Measurements from ENCODE around the gene STK38.

STK38 gene

DNA sequence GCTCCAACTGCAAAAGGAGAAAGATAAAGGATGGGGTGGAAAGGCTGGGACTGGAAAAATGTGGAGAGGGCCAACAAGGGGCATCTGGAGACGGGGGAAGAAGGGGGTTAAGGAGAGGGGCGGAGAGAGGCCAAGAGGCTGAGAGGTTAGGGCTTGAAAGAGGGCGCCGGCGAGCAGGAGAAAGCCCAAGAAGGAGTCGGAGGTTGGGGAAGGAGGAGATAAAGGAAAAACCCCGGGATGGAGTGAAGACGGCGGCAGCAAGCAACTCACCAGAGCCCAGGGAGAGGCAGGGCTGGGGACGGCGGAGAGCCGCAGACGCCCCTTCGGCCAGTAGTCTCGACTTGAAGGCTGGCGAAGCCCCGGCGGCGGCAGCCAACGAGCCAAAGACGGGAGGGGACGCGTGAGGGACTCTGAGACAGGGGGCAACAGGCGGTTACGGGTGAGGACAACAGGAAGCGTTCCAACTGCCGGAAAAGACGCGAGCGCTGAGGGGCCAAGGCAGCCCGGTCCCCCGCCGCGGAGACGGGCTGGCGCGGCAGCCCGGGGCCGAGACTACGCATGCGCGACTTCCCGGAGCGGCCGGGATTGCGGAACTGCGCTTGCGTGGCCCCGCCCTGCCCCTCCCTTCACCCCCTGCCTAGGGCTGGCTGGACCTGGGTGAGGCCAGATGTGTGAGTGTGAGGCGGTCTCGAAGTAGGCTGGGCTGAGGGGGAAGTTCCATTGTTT lies at the start of gene STK38:
TSS of gene STK38 (minus strand) at position 560 of the 726 bp plus-strand sequence. CDS start 7,277 bp downstream, outside the sequence.
- DNase-seq (ENCODE audit: extremely low read depth, low read depth) = peak; percentile 76
- TF ChIP-seq, protein P1, sequence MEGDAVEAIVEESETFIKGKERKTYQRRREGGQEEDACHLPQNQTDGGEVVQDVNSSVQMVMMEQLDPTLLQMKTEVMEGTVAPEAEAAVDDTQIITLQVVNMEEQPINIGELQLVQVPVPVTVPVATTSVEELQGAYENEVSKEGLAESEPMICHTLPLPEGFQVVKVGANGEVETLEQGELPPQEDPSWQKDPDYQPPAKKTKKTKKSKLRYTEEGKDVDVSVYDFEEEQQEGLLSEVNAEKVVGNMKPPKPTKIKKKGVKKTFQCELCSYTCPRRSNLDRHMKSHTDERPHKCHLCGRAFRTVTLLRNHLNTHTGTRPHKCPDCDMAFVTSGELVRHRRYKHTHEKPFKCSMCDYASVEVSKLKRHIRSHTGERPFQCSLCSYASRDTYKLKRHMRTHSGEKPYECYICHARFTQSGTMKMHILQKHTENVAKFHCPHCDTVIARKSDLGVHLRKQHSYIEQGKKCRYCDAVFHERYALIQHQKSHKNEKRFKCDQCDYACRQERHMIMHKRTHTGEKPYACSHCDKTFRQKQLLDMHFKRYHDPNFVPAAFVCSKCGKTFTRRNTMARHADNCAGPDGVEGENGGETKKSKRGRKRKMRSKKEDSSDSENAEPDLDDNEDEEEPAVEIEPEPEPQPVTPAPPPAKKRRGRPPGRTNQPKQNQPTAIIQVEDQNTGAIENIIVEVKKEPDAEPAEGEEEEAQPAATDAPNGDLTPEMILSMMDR (IDR thresholded peaks at IDR 0.05; ENCODE audit: low read depth, low read length, missing control alignments) = no peak
- H3K4me3 ChIP-seq (replicated peaks; ENCODE audit: low read depth, low read length) = peak within 1 kb of the TSS; percentile 93

DNA sequence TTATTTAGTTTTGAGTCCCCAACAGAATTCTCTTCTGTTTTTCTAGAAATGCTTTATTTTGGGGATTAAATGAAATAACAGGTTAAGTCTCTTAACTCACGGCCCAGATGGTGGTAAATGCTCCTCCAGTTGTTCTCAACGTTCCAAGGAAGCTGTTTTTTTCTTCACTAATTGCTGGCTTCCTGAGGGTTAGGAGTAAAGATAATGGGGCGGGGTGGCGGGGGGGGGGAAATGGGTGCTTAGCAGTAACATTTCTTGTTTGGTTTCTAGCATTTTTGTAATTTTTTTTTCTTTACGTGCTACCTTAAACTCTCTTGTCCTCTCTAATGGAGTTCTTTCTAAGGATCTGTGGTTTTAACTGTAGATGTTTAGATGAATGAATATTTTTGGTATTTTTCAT lies 49.1 kb upstream of the STK38 start:
- no peak for DNase-seq (ENCODE audit: extremely low read depth, low read depth)
- H3K4me3 ChIP-seq (replicated peaks; ENCODE audit: low read depth, low read length) = peak overlapping the region; percentile 75
- TF ChIP-seq, protein P1 (IDR thresholded peaks at IDR 0.05; ENCODE audit: low read depth, low read length, missing control alignments) = no peak

DNA sequence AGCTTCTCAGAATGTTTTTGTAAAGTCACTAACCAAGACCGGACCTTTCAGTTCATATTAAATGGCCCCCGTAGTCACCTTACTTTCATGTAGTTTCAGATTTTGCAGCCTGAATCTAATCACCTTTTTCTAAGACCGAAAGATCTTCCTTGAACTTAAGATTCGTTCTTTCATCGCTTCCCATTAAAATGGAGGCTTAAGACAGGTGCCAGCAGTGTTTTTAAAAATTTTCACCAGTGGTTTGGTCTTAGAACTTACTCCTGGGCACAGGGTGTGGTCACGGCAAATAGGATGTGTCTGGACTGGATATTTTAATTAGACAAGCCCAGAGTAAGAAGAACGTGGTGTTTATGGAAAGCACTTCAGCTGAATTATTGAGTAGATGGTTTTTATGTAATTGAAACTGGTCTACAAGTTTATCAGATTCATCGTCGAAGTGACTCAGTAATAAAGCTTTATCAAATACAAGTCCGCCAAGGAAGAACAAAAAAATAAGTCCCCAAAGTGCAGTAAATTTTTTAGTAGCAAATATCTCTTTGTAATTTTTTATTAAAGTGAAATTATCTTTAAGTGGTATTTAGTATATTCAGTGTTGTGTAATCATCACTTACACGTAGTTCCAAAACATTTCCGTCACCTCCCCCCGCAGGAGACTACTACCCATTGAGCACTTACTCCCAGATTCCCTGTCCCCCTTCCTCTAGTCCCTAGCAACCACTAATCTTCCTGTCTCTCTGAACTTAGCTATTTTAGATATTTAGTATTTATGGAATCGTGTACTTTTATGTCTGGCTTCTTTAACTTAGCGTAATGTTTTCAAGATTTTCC lies 47.8 kb upstream of the STK38 start:
- TF ChIP-seq, protein P1 (IDR thresholded peaks at IDR 0.05; ENCODE audit: low read depth, low read length, missing control alignments) = no peak
- DNase-seq (ENCODE audit: extremely low read depth, low read depth) = no peak
- H3K4me3 ChIP-seq (replicated peaks; ENCODE audit: low read depth, low read length) = peak overlapping the region; percentile 75

DNA sequence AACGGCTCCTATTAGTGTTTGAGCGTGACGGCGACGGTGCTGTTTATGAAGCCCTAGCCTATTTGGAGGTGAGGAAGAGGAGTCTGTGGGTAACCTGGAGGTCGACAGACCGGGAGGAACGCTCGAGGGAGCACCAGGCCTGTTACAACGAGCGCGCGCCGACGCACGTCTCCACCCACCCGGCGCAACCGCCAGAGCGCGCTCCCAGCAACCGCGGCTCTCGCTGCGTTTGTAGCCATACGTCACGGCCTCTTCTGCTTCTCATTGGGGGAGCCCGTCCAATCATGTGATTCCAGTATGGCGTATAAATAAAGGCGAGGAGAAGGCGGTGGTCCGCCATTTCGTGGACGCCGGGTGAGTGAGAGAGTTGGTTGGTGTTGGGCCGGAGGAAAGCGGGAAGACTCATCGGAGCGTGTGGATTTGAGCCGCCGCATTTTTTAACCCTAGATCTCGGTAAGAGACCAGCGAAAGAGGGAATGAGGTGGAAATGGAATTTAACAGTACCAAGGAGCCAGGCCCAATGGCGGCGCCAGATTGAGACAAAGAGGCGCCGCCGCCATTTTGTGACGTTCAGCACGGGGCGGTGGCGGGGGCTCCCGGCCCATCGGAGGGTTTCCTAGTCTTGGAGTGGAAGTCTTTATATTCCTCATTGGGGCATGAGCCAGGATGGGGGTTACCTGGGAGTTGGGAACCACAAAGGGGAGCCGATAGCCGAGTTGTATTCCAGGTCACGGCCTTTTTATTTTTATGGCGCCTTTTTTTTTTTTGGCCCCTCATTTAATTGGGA lies 46.9 kb upstream of the STK38 start, which contains the start of gene SRSF3:
TSS of gene SRSF3 (plus strand) at position 334 of the 787 bp plus-strand sequence. CDS start 2,401 bp downstream, outside the sequence.
- DNase-seq (ENCODE audit: extremely low read depth, low read depth) = peak; percentile 94
- peak within 1 kb of the TSS; percentile 75 for H3K4me3 ChIP-seq (replicated peaks; ENCODE audit: low read depth, low read length)
- TF ChIP-seq, protein P1 (IDR thresholded peaks at IDR 0.05; ENCODE audit: low read depth, low read length, missing control alignments) = no peak

DNA sequence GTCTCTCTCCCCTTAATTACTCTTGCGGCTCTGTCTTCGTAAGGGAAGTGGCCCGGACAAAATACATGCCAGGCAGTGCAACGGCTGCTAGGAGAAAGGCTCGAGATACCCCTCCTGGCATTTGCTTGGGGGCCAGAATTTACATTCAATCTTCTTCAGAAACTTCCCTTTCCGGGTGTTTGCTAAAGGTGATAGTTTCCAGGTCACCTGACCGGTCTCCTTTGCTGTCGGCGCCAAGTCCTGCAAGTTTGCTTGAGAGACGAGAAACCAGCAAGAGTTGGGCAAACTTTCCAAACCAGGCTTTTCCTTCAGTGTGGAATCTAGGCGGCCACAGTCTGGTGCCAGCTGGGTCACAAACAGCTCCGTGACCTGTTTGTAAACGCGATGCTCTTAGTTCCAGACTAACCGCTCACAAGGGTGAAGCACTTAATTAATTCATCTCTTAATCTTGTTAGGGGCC lies 46.3 kb upstream of the STK38 start:
- TF ChIP-seq, protein P1 (IDR thresholded peaks at IDR 0.05; ENCODE audit: low read depth, low read length, missing control alignments) = no peak
- DNase-seq (ENCODE audit: extremely low read depth, low read depth) = no peak
- H3K4me3 ChIP-seq (replicated peaks; ENCODE audit: low read depth, low read length) = peak overlapping the region; percentile 75

DNA sequence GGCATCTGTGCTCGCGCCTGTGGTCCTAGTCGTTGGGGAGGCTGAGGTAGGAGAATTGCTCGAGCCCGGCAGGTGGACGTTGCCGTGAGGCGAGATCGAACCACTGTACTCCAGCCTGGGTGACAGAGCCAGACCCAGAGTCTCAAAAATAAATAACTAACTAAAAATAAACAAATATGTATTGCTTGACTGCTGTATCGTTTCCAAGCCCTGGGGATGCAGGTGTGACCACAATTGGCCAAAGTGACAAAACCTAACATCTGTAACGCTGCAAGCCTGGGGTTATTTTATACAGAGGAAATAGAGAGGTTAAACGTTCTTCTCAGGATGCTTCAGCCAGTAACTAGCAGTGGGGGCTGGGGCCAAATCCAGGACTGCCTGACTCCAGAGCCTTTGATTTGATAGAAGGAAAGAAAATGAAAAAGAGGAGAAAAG lies 45.0 kb upstream of the STK38 start:
- H3K4me3 ChIP-seq (replicated peaks; ENCODE audit: low read depth, low read length) = no peak overlapping the region
- TF ChIP-seq, protein P1 (IDR thresholded peaks at IDR 0.05; ENCODE audit: low read depth, low read length, missing control alignments) = no peak
- DNase-seq (ENCODE audit: extremely low read depth, low read depth) = no peak

Data from HFF-Myc (cell line).